Epithelial cell of esophagus (primary cell): Measurements from ENCODE around the gene PCCA.

ENCODE experiments used
- DNase-seq: peaks from one replicate; pipeline ENCODE4 v3.0.0; 2010; ENCODE audit warnings: low read depth
- H3K4me3 ChIP-seq: 2 replicates; pipeline ENCODE4 v1.5.1; 2011; ENCODE audit warnings: mild to moderate bottlenecking, low read length, control low read depth
- TF ChIP-seq, protein P1 (sequence below): IDR thresholded peaks from 2 replicates; pipeline ENCODE4 v1.5.1; 2011; ENCODE audit warnings: low read depth, mild to moderate bottlenecking, low read length, control low read depth, inconsistent platforms; ENCODE audit not compliant: insufficient read depth; ENCODE audit errors: missing control alignments

The PCCA gene

DNA sequence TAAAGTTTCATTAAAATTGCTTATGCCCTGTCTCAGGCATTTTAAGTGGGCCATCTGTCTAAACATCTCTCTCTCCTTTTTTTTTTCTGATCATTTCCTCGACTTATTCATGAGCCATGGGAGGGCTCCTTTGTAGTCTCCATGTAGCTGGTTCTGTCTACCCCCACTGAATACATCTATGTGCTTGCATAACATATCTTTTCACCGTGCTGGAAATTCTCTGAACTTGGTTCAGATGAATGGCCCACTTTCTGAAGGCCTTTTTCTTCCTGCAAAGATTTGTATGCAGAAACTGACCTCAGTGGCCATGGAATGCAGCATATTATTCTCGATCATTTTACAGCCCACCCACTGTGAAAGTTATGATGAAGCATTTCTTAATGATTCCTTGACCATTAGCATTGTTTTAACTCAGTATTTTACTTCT lies 274.4 kb downstream of the PCCA start:
- TF ChIP-seq, protein P1, sequence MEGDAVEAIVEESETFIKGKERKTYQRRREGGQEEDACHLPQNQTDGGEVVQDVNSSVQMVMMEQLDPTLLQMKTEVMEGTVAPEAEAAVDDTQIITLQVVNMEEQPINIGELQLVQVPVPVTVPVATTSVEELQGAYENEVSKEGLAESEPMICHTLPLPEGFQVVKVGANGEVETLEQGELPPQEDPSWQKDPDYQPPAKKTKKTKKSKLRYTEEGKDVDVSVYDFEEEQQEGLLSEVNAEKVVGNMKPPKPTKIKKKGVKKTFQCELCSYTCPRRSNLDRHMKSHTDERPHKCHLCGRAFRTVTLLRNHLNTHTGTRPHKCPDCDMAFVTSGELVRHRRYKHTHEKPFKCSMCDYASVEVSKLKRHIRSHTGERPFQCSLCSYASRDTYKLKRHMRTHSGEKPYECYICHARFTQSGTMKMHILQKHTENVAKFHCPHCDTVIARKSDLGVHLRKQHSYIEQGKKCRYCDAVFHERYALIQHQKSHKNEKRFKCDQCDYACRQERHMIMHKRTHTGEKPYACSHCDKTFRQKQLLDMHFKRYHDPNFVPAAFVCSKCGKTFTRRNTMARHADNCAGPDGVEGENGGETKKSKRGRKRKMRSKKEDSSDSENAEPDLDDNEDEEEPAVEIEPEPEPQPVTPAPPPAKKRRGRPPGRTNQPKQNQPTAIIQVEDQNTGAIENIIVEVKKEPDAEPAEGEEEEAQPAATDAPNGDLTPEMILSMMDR: no peak
- no peak overlapping the region for H3K4me3 ChIP-seq
- DNase-seq: no peak

DNA sequence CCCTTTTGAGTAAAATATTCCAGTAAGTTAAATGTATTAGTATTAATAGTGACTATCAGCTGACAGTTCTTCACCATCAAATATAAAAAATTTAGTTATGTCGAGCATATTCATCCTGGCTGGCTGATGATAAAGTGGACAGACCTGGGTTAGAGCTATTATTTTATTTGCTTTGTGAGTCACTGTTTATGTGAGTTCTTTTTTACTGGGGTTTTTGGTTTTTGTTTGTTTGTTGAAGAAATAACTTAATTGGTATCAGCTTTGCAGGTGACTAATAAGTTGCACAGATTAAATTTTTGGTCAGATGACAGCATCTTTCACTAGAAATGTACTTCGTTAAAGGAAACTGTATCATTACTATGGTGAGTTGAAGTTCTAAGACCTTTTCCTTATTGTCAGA lies 275.0 kb downstream of the PCCA start:
- DNase-seq: peak; percentile 10
- TF ChIP-seq, protein P1: no peak
- no peak overlapping the region for H3K4me3 ChIP-seq

DNA sequence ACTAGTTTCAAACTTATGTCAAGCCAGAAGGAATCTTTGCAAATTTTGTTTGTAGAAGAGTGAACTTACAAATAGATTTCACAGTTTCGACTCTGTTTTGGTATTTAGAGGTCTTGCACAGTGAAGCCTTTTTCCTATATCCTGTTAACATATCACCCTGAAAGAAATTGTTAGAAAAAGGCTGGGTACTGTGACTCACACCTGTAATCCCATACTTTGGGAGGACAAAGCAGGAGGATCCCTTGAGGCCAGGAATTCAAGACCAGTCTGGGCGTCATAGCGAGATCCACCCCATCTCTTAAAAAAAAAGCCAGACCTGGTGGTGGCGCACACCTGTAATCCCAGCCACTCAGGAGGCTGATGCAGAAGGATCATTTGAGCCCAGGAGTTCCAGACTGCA lies 275.7 kb downstream of the PCCA start:
- DNase-seq: peak; percentile 32
- TF ChIP-seq, protein P1: no peak
- H3K4me3 ChIP-seq: no peak overlapping the region

DNA sequence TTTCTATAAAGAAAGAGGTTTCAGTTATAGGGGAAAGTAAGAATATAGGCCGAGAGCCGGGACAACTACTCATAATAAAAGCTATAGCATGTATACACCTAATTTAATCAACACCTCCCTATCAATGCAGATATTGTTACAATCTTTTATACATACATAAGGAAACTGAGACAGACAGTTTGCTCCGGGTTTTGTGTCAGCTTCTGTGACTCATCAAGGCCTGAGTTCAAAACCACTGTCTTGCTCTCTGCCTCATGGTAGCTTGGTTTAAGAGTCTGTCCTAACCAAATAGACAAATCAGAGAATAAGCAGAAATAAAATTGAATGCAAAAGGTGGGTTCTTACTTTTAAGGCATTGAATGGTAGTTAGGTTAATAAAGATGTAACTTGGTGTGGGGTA lies 276.8 kb downstream of the PCCA start:
- TF ChIP-seq, protein P1: no peak
- no peak overlapping the region for H3K4me3 ChIP-seq
- DNase-seq: no peak

DNA sequence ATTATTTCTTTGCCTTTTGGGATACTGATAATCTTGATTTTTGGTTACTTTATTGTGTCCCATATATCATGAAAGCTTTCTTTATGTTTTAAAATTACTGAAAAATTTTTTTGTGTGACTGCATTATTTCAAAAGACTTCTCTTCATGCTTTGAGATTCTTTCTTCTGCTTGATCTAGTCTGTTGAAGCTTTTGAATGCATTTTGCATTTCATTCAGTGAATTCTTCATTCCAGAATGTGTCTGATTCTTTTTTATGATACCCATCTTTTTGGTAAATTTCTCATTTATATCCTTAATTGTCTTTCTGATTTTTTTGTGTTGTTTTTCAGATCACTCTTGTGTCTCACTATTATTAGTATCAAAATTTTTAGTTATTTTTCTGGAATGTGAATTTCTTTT lies 289.6 kb downstream of the PCCA start:
- H3K4me3 ChIP-seq: no peak overlapping the region
- DNase-seq: no peak
- TF ChIP-seq, protein P1: no peak

DNA sequence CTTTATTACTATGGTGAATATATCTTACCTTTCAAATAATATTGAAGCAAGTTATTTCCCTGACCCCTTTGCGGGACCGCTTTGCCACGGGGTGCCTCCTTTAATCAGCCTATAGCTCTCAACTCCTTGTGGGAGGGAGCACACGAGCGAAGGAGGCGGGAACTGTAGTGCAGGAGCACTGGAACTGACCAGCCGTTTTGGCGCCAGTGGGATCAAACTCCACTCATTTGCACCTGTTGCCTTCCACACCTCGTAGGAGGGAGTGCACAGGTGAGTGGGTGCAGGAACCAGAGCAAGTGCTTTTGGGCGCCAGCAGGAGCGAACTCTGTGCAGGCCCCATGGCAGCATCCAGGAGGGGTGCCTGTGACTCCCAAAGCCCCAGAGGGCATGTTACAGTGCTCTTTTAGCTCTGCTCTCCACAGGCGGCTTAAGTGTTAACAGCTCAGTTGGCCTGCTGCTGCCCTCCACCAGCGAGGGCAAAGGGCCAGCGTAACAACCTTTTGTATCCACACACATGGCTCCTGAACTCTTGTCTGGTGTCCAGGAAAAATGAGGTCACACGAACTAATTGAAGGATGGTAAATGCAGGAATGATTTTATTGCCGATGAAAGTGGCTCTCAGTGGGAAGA lies 292.8 kb downstream of the PCCA start:
- H3K4me3 ChIP-seq: no peak overlapping the region
- no peak for DNase-seq
- TF ChIP-seq, protein P1: no peak

DNA sequence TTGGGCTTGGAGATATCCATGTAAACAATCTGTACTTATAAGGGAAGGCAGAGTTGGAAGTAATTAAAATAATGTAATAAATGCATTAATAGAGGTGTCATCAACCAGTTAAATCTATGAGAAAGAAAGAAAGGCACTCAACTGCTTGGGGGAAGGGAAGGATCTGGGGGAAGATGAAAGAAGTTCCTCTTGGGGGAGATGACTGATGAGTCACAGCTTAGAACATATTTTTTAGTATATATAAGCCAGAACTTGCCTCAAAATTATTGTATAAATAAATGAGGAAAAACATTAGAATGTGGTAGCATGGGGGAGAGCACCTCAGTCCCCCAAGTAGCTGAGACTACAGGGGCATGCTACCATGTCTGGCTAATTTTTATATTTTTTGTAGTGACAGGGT lies 293.9 kb downstream of the PCCA start:
- DNase-seq: no peak
- TF ChIP-seq, protein P1: no peak
- no peak overlapping the region for H3K4me3 ChIP-seq
